HEK293 (cell line): ENCODE results near the gene ARHGAP26.

Experiments used
- BCL11A ChIP-seq: fragments of 450-650 bp; formaldehyde crosslinking; IDR thresholded peaks from 2 replicates; pipeline ENCODE4 v1.5.1; 2016; ENCODE audit warnings: low read depth, missing biosample characterization, missing genetic modification characterization
- ZNF146 ChIP-seq: fragments of 450-650 bp; formaldehyde crosslinking; IDR thresholded peaks from 2 replicates; pipeline ENCODE4 v1.5.1; 2016; ENCODE audit warnings: missing biosample characterization, missing genetic modification characterization
- ZNF354C ChIP-seq: fragments of 450-650 bp; formaldehyde crosslinking; IDR thresholded peaks from 2 replicates; pipeline ENCODE4 v1.5.1; 2016; ENCODE audit warnings: missing biosample characterization, missing genetic modification characterization, low read depth, borderline replicate concordance
- ZNF558 ChIP-seq: fragments of 450-650 bp; formaldehyde crosslinking; IDR thresholded peaks from 2 replicates; pipeline ENCODE4 v1.5.1; 2016; ENCODE audit warnings: missing biosample characterization, missing genetic modification characterization
- TF ChIP-seq, protein P1 (sequence below): fragments of 450-650 bp; formaldehyde crosslinking; IDR thresholded peaks from 2 replicates; pipeline ENCODE4 v1.5.1; 2016; ENCODE audit warnings: missing biosample characterization, missing genetic modification characterization, low read depth
- TF ChIP-seq, protein P2 (sequence below): fragments of 450-650 bp; formaldehyde crosslinking; IDR thresholded peaks from 2 replicates; pipeline ENCODE4 v1.5.1; 2016; ENCODE audit warnings: missing biosample characterization, missing genetic modification characterization
- TF ChIP-seq, protein P3 (sequence below): fragments of 450-650 bp; formaldehyde crosslinking; IDR thresholded peaks from 2 replicates; pipeline ENCODE4 v1.5.1; 2016; ENCODE audit warnings: missing biosample characterization, missing genetic modification characterization
- TF ChIP-seq, protein P4 (sequence below): sonication (generic); formaldehyde crosslinking; IDR thresholded peaks from 2 replicates; pipeline ENCODE4 v1.8.1; 2022; ENCODE audit warnings: mild to moderate bottlenecking, moderate library complexity, missing genetic modification reagents

DNA sequence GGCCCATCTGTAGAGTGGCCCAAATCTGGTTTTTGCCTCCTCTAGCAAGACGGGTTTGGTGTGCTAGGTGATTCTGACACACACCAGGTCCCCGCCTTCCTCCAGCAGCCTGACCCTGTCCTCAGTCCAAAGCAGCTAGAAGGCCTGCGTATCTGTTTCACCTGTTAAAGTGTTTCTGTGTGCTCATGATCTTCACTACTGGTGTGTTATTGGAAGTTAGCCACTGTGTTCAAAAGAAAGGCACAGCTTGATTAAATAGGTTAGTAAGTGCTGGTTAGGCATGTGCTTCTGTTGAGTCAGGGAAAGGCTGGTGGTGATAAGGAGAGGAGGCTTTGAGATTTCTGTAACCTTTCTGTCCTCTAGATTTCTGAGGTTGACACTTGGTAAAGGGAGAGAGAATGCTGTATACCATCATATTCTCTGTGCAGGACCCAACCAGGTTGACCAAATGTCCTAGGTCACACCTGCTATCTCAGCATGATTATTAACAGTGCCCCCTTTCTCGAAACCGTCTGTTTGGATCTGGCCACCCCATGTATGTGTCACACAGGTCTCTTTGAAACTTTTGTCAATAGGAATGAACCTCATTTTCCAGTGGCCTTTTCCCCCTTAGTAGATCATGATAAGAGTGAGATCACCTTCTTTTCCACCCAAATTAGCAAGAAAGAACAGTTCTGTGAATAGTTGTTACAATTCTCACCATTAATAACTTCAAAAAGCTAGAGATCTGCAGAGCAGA lies 58.8 kb downstream of the ARHGAP26 start:
- TF ChIP-seq, protein P1, sequence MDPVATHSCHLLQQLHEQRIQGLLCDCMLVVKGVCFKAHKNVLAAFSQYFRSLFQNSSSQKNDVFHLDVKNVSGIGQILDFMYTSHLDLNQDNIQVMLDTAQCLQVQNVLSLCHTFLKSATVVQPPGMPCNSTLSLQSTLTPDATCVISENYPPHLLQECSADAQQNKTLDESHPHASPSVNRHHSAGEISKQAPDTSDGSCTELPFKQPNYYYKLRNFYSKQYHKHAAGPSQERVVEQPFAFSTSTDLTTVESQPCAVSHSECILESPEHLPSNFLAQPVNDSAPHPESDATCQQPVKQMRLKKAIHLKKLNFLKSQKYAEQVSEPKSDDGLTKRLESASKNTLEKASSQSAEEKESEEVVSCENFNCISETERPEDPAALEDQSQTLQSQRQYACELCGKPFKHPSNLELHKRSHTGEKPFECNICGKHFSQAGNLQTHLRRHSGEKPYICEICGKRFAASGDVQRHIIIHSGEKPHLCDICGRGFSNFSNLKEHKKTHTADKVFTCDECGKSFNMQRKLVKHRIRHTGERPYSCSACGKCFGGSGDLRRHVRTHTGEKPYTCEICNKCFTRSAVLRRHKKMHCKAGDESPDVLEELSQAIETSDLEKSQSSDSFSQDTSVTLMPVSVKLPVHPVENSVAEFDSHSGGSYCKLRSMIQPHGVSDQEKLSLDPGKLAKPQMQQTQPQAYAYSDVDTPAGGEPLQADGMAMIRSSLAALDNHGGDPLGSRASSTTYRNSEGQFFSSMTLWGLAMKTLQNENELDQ (tag by site-specific recombination): no peak
- TF ChIP-seq, protein P2, sequence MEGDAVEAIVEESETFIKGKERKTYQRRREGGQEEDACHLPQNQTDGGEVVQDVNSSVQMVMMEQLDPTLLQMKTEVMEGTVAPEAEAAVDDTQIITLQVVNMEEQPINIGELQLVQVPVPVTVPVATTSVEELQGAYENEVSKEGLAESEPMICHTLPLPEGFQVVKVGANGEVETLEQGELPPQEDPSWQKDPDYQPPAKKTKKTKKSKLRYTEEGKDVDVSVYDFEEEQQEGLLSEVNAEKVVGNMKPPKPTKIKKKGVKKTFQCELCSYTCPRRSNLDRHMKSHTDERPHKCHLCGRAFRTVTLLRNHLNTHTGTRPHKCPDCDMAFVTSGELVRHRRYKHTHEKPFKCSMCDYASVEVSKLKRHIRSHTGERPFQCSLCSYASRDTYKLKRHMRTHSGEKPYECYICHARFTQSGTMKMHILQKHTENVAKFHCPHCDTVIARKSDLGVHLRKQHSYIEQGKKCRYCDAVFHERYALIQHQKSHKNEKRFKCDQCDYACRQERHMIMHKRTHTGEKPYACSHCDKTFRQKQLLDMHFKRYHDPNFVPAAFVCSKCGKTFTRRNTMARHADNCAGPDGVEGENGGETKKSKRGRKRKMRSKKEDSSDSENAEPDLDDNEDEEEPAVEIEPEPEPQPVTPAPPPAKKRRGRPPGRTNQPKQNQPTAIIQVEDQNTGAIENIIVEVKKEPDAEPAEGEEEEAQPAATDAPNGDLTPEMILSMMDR (tag by site-specific recombination): no peak
- no peak for TF ChIP-seq ZNF354C (tag by site-specific recombination)
- TF ChIP-seq, protein P3, sequence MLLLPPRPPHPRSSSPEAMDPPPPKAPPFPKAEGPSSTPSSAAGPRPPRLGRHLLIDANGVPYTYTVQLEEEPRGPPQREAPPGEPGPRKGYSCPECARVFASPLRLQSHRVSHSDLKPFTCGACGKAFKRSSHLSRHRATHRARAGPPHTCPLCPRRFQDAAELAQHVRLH (tag by site-specific recombination): no peak
- TF ChIP-seq, protein P4, sequence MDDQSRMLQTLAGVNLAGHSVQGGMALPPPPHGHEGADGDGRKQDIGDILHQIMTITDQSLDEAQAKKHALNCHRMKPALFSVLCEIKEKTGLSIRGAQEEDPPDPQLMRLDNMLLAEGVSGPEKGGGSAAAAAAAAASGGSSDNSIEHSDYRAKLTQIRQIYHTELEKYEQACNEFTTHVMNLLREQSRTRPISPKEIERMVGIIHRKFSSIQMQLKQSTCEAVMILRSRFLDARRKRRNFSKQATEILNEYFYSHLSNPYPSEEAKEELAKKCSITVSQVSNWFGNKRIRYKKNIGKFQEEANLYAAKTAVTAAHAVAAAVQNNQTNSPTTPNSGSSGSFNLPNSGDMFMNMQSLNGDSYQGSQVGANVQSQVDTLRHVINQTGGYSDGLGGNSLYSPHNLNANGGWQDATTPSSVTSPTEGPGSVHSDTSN (CRISPR knock-in tag): no peak
- TF ChIP-seq ZNF146 (tag by site-specific recombination): no peak
- TF ChIP-seq ZNF558: no peak
- no peak for TF ChIP-seq BCL11A (tag by site-specific recombination)
